22Rv1 (cell line): Measurements from ENCODE around the gene ZDHHC3.

Experiments used
- H3K27ac ChIP-seq: fragments of 450-650 bp; 2 replicates; pipeline ENCODE4 v1.5.1; 2017
- ZFX ChIP-seq: fragments of 450-650 bp; IDR thresholded peaks from 2 replicates; pipeline ENCODE4 v1.6.1; 2017; ENCODE audit warnings: antibody characterized with exemption, borderline replicate concordance
- TF ChIP-seq, protein P1 (sequence below): fragments of 450-650 bp; IDR thresholded peaks from 2 replicates; pipeline ENCODE4 v1.5.1; 2017; ENCODE audit warnings: mild to moderate bottlenecking

Gene ZDHHC3

DNA sequence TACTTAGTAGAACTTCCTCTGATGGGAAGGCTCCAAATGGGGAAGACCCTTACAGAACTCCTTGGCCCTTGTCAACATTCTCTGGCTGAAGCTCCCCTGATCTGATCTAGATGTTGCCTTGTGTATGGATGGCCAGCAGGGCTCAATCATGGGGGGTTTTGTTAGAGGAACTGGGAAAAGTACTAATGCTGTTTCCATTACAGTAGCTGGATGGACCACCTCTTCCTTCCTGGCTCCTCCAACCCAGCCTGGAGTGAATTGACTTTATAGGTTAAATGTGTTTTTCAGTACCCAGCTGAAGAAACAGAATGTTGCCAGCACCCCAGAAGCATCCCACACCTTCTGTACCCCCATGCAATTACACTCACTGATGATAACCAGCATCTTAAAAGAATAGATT lies 27.4 kb upstream of the ZDHHC3 start:
- TF ChIP-seq, protein P1, sequence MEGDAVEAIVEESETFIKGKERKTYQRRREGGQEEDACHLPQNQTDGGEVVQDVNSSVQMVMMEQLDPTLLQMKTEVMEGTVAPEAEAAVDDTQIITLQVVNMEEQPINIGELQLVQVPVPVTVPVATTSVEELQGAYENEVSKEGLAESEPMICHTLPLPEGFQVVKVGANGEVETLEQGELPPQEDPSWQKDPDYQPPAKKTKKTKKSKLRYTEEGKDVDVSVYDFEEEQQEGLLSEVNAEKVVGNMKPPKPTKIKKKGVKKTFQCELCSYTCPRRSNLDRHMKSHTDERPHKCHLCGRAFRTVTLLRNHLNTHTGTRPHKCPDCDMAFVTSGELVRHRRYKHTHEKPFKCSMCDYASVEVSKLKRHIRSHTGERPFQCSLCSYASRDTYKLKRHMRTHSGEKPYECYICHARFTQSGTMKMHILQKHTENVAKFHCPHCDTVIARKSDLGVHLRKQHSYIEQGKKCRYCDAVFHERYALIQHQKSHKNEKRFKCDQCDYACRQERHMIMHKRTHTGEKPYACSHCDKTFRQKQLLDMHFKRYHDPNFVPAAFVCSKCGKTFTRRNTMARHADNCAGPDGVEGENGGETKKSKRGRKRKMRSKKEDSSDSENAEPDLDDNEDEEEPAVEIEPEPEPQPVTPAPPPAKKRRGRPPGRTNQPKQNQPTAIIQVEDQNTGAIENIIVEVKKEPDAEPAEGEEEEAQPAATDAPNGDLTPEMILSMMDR = no peak
- TF ChIP-seq ZFX = no peak
- H3K27ac ChIP-seq = no peak overlapping the region

DNA sequence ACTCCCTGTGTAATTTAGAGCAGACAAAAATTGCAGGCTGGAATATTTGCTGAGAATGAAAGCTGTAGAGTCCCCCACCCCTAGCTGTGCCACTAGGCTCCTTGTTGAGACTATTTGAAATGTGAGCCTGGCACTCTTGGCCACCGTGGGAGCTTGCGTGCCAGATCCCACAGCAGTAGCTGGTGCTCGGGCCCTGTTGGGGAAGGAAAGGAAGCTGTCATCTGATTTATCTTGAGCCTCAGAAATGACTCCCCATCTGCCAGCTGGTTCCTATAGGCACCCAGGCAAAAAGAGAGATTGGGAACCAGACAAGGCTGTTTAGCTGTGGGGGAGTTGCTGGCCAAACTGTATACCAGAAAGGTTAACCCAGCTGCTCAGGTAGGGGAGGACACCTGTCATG lies 26.7 kb upstream of the ZDHHC3 start:
- no peak for TF ChIP-seq ZFX
- TF ChIP-seq, protein P1 = no peak
- no peak overlapping the region for H3K27ac ChIP-seq

DNA sequence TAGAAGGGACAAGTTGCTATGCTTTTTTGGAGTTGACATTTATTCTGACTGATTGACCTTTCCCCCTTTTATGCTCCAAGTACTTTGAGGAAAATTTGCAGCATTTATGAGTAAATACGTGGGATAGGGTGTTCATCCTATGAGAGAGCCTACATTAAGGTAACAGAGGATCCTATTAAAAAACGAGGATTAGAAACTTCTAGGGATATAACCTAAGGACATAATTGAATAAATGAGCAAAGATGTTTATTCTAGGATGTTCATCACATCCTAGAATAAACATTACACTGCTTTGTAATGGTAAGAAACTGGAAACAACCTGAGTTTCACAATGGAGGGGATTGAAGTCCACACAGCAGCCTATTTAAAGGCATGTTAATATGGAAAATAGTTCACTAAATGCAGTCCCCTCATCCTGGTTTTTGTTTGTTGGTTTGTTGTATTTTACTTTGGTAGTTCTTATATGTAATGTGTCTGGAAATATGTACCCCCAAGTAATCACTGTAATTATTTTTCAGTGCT lies 26.2 kb upstream of the ZDHHC3 start:
- TF ChIP-seq, protein P1 = no peak
- TF ChIP-seq ZFX = no peak
- H3K27ac ChIP-seq = no peak overlapping the region

DNA sequence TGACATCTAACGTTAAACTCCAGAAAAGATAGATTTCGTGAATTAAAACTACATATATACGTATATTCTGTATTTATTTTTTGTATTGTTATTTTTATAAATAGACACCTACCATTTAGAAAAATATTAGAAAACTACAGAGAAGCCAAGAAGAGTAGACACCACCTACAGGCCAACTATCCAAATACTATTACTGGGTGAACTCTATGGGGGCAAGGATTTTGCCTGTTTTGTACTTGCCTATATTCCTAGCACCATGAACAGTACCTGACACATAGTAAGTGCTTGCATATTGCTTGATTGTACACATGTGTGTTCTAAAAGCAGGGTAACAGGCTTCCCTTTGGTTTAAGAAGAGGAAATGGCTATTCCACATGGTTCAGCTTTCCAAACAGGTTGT lies 25.8 kb upstream of the ZDHHC3 start:
- no peak overlapping the region for H3K27ac ChIP-seq
- no peak for TF ChIP-seq ZFX
- TF ChIP-seq, protein P1 = no peak

DNA sequence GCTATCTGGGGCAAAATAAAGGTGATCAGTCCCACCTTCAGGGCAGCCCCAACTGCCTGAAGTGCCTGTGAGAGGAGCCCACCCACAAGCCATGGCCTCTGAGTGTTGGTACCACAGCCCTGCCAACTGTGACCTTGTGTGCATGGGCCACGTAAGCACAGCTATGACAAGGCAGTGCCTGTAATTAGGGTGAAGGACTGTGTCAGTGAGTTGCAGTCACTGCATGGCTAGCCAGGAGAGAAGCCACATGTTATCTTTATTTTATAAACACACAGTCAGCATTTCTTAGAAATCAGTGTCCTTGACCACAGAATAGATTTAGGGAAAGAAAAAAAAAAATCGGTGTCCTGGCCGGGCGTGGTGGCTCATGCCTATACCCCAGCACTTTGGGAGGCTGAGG lies 24.8 kb upstream of the ZDHHC3 start:
- TF ChIP-seq, protein P1 = no peak
- no peak for TF ChIP-seq ZFX
- no peak overlapping the region for H3K27ac ChIP-seq

DNA sequence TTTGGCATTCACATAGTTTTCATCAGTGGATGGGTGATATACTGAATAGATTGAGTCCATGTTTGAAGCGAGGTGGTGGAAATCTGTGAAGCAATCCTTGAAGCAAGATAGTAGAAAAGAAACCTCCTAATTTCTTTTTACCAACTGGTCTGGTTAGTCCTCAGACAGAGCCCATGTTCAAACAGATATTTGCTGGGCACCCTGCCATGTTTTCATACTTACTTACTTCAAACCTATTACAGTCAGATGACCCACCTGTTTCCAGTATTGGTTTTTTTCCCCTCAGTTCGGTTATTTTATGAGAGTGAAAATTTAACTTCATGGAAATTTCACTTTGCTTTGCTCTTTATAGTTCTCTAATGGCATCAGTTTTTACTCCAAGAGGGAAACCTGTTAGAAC lies 23.8 kb upstream of the ZDHHC3 start:
- no peak overlapping the region for H3K27ac ChIP-seq
- TF ChIP-seq, protein P1 = no peak
- TF ChIP-seq ZFX = no peak

DNA sequence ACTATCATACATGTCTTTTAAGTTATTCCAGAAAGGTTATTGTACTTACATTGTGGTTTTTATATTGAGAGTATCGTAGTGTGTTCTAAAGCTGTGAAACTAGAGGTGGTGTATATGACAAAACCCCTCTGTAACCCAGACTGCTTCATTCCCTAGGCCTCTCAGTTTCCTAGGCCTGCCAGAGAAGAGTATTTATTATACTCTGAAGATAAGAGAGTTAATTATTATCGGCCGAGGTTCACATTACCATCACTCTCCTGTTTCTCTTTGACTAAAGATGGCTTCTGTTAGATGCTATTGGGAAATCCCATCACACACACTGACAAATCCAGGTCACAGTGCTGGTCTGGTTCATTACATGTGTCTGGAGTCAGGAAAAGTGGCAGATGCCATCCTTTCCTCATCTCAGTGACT lies 20.6 kb upstream of the ZDHHC3 start:
- no peak overlapping the region for H3K27ac ChIP-seq
- TF ChIP-seq ZFX = no peak
- TF ChIP-seq, protein P1 = no peak
